Measurements from ENCODE around the gene RTF1.
"Not testable (repeated sequence)": the region's sequence is repeated elsewhere in the genome, so short reads cannot be mapped to it uniquely, and the experiment has no call there.

RTF1 gene

DNA sequence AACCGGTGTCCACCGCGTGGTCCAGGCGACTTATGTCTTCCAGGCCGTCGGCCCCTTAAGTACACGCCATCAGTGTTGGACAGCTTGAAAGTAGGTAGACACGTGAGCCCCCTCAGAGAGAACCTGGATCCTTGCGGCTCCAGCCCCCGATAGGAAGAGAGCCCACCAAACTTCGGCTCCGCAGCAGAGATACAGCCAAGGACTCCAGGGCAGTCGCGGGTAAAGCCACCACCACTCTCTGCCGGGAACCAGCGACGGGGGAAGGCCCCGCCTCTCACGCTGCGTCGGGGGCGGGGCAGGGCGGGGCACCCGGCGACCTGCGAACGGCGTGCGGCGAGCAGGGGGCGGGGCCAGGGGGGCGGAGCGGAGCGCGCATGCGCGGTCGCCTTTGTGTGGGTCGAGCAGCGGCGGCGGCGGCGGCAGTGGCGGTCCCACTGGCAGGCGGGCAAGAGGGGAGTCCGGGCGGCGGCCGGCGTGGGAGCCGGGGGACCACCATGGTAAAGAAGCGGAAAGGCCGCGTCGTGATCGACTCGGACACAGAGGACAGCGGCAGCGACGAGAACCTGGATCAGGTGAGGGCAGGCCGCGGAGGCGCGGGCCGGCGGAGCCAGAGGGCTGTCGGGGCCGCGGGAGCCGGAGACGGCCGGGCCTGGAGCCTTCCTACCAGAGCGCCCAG lies at the start of gene RTF1:
TSS of gene RTF1 (plus strand) at position 354 of the 676 bp plus-strand sequence. CDS start at position 375, 21 bp downstream.
- DNase-seq = peak; percentile 80 to 99 (median 96)
- intact Hi-C loops (cut with DNase I) = no loop called here

DNA sequence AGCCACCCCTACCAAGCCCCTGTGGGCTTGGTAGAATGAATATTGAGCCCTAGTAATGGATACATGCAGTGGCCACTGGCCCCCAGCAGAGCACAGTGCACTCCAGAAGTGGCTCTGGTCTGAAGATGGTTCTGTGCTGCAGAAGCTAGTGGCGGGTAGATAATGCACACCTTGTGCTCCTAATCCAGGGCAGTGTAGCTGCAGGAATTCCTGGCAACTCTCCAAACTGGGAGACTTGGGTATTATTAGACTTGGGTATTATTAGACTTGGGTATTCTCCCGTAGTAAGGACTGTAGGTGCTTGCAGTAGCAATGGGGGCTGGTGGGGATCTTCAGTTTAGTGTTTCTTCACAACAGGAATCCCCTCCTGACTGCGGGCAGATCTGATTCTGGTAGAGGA lies 49.5 kb upstream of the RTF1 start:
- DNase-seq = no peak
- intact Hi-C loops (cut with DNase I) = no loop called here

DNA sequence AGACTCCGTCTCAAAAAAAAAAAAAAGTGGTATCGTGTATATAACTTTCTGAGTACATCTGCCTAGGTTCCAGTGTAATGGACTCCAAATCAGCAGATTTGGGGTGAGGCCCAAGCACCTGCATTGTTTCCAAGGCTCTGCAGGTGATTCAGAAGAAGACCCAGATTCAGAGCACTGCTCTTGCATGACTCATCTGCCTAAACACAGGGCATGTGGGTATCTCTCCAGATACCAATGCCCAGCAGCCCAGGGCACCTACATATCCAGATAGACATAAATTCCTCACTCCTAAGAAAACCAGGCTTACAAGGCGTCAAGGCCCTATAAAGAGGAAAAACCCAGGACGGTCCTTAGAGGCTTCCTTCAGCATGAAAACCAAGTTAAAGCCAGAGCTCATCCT lies 38.9 kb upstream of the RTF1 start:
- no peak for DNase-seq
- intact Hi-C loops (cut with DNase I) = no loop called here

DNA sequence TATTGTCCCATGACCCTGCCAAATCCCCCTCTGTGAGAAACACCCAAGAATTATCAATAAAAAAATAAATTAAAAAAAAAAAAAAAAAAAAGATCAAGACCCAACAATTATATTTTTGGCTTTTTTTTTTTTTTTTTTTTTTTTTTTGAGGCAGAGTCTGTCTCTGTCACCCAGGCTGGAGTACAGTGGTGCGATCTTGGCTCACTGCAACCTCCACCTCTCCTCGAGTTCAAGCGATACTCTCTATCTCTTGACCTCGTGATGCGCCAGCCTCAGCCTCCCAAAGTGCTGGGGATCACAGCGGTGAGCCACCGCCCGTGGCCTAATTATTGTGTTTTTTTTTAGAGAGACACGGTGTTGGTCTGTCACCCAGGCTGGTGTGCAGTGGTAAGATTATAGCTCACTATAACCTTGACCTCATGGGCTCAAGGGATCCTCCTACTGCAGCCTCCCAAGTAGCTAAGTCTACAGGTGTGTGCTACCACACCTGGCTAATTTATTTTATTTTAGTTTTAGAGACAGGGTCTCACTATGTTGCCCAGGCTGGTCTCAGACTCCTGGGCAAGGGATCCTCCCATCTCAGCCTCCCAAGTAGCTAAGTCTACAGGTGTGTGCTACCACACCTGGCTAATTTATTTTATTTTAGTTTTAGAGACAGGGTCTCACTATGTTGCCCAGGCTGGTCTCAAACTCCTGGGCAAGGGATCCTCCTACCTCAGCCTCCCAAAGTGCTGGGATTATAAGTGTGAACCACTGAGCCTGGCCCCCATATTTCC lies 32.7 kb upstream of the RTF1 start:
- intact Hi-C loops (cut with DNase I); DNase-seq: not testable (repeated sequence)

DNA sequence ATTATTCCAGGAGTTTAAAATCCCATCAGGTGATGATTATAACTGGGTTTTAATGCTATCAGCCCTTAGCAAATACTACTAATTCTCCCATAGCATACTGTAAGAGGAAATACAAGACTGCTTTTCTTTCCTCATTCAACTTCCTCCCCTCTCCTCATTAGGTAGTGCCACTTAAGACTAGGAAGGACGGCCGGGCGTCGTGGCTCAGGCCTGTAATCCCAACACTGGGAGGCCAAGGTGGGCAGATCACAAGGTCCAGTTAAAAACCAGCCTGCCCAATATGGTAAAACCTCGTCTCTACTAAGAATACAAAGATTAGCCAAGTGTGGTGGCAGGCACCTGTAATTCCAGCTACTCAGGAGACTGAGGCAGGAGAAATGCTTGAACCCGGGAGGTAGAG lies 29.2 kb upstream of the RTF1 start:
- no peak for DNase-seq
- intact Hi-C loops (cut with DNase I) = no loop called here

DNA sequence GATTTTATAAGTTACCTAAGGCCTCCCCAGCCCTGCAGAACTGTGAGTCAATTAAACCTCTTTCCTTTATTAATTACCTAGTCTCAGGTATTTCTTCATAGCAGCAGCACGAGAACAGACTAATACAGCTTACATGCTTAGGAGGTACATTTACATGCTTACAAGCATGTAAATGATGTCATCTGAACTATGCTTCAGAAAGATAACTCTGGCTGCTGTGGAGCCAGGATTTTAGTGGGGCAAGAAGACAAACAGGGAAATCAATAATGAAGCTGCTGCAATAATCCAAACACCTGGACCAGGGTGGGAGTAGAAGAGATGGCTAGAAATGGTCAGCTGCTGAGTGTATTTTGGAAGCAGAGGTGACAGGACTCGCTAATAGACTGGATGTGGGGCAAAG lies 24.2 kb upstream of the RTF1 start:
- intact Hi-C loops (cut with DNase I) = no loop called here
- DNase-seq = no peak

DNA sequence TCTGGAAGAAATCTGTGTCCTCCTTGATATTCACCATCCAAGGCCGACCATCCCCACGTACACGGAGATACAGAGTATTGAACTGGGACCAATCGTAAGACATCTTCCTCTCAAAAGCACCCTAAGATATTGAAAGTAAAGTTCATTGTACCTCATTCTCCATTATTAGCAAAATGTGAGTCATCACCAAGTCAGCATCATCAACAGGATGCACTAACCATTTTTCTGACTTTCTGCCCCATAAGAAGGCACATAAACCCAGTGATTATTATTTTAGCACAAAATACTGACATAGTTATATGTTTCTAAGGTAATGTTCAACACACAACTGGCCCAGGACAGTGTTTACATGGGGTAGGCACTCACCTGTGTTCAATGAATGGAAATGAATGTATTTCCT lies 22.0 kb upstream of the RTF1 start:
- no peak for DNase-seq
- intact Hi-C loops (cut with DNase I) = no loop called here

DNA sequence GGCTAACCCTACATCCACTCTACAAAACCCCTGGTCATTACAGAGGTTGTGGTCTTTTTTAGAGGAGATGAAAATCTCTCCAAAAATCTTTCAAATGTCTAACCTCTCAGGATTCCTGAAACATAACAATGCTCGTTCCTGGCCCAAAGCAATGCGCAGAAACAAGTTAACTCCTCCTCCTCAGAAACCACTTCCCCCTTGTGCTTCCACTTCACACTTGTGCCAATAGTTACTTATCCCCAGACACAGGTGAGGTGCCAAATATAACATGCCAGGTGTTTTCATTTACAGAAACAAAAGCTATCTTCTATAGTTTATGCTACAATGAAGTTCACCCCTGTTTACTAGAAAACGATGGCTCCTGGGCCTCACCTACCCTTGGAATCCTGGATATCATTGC lies 20.8 kb upstream of the RTF1 start:
- intact Hi-C loops (cut with DNase I) = no loop called here
- DNase-seq = no peak

DNA sequence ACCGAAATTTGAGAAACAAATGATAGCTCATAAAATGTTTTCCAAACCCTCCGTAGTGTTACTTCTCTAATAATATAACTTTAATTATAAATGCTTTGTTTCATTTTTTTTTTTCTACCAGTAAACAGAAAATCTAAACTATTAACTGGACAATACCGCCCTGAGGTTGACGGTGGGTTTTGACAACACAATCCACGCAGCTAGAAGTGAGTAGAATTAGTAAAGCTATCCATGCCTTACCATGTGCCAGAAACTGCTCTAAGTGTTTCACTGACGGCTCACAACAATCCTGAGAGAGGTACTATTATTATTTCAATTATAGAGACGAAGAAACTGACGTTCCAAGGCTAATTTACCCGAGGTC lies 15.0 kb upstream of the RTF1 start:
- intact Hi-C loops (cut with DNase I) = no loop called here
- DNase-seq = no peak

DNA sequence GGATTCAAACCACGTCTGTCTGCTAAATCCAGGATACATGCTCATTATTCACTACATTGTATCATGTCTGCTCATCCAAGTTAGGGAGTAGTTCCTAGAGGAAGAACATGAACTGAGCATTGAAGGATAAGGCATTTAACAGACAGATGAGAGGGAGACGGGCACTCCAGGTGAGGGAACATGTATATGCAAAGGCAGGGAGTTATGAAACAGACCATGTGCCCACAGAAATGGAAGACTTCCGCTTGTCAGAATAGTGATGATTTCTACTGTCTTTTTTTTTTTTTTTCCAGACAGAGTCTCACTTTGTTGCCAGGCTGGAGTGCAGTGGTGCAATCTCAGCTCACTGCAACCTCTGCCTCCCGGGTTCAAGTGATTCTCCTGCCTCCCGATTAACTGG lies 9.6 kb upstream of the RTF1 start:
- peak in 22 of 42 donors; percentile 17 to 66 (median 34) for DNase-seq
- intact Hi-C loops (cut with DNase I) = no loop called here

DNA sequence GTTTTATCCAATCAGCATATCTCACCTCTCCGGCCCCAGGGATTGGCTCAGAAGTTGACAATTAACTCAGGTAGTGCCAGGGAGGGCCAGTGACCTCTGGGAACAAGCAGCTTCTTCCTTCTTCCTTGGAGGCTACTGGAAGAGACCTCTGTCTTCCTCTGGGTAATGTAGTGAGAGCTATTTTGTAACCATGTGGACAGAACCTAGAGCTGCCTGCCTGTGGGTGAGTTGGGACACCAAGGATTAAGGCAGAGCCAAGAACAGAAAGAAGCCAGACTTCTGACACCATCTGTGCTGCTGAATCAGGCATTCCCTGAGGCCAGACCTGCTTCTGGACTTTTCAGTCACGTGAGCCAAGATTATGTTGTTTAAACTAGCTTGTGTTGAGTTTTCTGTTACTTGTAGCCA lies 8.7 kb upstream of the RTF1 start:
- intact Hi-C loops (cut with DNase I) = no loop called here
- DNase-seq = no peak

DNA sequence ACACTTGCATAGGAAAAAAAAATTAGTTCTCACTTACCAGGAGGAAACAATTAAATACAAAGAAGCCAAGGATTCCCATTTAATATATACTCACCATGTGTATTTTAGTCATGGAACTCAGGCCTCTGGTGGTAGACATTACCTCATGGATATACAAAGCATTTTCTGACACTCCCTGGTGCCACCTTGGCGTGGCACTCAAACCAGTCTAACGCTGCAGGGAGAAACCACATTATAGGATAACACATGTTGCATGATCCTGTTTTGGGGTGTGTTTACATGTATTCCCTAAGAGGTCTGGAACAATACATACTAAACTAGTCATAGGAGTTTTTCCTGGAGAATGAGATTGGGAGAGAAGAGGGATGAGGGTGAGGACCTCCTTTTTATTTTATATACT lies 5.9 kb upstream of the RTF1 start:
- intact Hi-C loops (cut with DNase I) = no loop called here
- no peak for DNase-seq

DNA sequence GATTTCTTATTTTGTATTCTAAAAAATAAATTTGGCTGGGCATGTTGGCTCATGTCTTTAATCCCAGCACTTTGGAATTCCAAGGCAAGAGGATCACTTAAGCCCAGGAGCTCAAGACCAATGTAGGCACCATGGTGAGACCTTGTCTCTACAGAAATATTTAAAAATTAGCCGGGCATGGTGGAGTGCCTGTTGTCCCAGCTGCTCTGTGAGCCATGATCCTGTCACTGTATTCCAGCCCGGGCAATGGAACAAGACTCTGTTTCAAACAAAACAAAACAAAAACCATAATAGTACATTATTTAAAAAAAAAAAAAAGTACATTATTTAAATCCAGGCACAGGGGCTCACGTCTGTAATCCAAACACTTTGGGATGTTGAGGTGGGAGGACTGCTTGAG lies 5.5 kb upstream of the RTF1 start:
- DNase-seq = no peak

DNA sequence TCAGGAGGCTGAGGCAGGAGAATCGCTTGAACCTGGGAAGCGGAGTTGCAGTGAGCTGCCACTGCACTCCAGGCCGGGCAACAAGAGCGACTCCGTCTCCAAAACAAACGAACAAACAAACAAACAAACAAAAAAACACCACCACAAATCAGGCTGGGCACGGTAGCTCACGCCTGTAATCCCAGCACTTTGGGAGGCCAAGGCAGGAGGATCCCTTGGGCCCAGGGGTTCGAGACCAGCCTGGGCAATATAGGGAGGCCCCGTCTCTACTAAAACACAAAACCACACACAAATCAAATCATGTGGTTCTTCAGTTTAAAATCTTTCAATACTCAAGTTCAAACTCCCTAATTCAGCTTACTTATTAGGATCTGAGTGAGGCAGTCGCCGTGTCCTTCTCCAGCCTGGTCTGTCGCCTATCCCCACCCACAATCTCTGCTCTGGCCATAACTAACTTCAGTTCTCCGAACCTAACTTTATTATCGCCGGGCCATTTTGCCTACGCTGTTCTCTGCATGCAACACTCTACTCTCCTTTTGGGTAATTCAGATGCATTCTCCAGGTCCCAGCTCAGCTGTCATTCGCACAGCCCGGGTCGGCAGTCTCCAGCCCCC lies 660 bp upstream of the RTF1 start:
- intact Hi-C loops (cut with DNase I) = no loop called here
- peak in 1 of 42 donors; percentile 10 for DNase-seq

More for the DNA sequence above, 5.5 kb upstream of the RTF1 start:
- intact Hi-C loops (cut with DNase I) = no loop called here

DNA sequence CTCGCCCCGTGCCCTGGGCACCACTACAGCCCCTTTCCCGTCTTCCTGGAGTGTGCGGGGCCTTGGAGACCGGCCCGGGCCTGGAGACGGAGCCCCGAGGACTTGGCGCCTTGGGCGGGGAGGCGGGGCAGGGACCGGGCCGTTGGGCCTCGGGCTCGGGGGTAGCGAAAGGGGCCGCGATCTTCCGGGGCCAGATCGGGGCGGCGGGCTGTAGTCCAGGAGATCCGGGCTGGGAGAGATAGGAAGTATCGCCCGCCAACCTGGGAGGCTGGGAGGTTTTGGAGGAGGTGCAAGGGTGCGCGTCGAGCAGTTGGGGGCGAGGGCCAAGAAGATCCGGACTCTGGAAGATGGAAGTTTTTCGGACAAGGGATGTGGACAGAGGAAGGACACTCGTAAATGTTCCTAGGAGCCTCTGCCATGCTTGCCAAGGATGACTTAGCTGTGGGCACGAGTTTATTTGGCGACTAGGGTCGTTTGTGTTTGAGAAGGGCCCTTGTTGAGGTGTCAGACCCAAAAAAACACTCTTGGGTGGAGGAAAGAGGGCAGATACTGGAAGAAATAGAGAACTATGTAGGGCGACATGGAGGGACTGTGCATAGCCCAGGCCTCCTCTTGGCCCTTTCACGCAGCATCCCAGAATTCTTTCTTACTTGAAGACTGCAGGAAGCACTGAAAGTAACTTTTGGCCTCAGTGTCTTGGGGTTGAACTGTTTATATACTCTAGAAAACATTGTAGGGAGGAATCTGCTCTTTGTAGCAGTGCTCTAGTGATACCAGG lies 712 bp downstream of the RTF1 start:
- DNase-seq = peak in 27 of 42 donors; percentile 5 to 53 (median 28)
- intact Hi-C loops (cut with DNase I) = no loop called here

DNA sequence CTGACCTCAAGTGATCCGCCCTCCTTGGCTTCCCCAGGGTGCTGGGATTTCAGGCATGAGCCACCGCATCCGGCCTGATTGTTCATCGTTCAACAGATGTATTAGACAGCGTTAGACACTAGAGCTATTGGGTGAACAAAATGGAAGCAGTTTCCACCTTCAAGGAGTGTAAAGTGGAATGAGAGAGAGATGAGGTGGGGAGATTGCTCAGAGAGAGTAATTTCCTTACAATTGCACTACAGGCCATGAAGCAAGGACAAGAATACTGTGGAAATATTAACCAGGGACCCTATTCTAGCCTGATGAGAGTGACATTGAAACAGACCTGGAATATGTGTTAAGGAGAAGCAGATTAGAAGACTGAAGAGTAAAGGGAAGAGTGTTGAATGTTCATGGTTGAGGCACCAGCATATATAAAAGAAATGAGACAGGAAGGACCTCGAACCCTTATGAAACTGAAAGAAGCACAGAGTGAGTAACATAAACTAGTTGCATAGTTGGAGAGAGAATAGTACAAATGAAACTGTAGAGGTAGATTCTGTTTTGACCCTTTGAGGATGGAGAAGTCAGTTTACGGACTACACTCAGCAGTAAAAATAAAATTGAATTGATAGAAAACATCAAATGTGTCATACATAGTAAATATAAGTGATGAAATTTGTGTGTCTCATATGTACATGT lies 7.2 kb downstream of the RTF1 start:
- intact Hi-C loops (cut with DNase I) = no loop called here
- no peak for DNase-seq

DNA sequence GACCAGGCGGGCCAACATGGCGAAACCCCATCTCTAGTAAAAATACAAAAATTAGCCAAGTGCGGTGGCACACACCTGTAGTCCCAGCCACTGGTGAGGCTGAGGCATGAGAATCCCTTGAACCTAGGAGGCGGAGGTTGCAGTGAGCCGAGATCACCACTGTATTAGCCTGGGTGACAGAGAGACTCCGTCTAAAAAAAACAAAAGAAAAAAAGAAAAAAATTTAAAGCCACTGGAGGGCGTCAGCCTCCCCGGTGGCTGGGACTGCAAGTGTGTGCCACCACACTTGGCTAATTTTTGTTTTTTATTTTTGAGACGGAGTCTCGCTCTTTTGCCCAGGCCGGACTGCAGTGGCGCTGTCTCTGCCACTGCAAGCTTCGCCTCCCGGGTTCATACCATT lies 7.9 kb downstream of the RTF1 start:
- intact Hi-C loops (cut with DNase I) = no loop called here

DNA sequence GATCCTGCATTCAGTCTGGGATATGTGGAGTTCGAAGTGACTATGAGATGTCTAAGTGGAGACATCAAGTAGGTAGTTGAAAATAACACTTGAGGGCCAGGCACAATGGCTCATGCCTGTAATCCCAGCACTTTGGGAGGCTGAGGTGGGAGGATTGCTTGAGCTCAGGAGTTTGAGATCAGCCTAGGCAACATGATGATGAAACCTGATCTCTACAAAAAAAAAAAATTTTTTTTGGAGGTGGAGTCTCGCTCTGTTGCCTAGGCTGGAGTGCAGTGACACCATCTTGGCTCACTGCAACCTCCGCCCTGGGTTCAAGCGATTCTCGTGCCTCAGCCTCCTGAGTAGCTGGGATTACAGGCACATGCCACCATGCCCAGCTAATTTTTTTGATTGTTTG lies 9.0 kb downstream of the RTF1 start:
- intact Hi-C loops (cut with DNase I); DNase-seq: not testable (repeated sequence)

More for the DNA sequence above, 7.9 kb downstream of the RTF1 start:
- DNase-seq = no peak
